ENCODE data around the gene YJU2. TPM values are rescaled to one million over a fixed set of nuclear protein-coding genes. Genes with fewer than 3 reads are reported as not detected.

YJU2 gene
- 21.1 TPM for polyA plus RNA-seq (2013)

- peak; percentile 100 for DNase-seq
- Histone ChIP-seq H3K4me1 (ENCODE audit: control extremely low read depth in 1 of 4, control insufficient read depth in 4 of 4, insufficient read depth in 4 of 4, low read length in 3 of 4) (peaks cover 6 to 15% (median 11%) of the 10 kb centered on the region in 4 experiments), H3K9me3 (ENCODE audit: control extremely low read depth in 1 of 5, control insufficient read depth in 4 of 5, insufficient read depth in 2 of 5, low read depth in 1 of 5, low read length in 4 of 5) (peaks cover 0 to 1% (median 0%) of the 10 kb centered on the region in 5 experiments), H3K36me3 (ENCODE audit: control insufficient read depth in 4 of 4, insufficient read depth in 4 of 4, low read length in 3 of 4) (peaks cover 2 to 32% (median 28%) of the 10 kb centered on the region in 4 experiments), H3K4me3 (ENCODE audit: control insufficient read depth in 1 of 7, extremely low read depth in 1 of 7, insufficient read depth in 4 of 7, low read depth in 2 of 7, low read length in 6 of 7) (peak within 1 kb of the TSS; percentile 90 to 100 (median 95)), H3K27ac (ENCODE audit: insufficient read depth in 1 of 2, low read depth in 1 of 2, low read length in 2 of 2, poor library complexity in 1 of 2, severe bottlenecking in 2 of 2) (peak within 1 kb of the TSS; percentile 99), H3K27me3 (replicated peaks in 2 of 5; ENCODE audit: control insufficient read depth in 4 of 5, insufficient read depth in 5 of 5, low read length in 4 of 5) (no peaks in the 10 kb centered on the region)
- CTCF ChIA-PET: interaction anchor here (0.7 to 1.2 kb wide), 6 partner anchors 14 to 105 kb away, joined by 3 to 7 read pairs (median 3); no protein-coding TSS in a partner anchor
- POLR2A ChIA-PET: interaction anchor here (0.6 to 1.2 kb wide), 5 partner anchors 16 to 413 kb away, joined by 3 to 6 read pairs (median 3); no protein-coding TSS in a partner anchor
- WGBS (ENCODE audit: insufficient coverage): 0% methylated on average over 22 of the region's 45 CpGs
These were observed at the start of gene YJU2 for GRCh38 chr19:4246767-4247593. Gene YJU2, plus strand, starts transcription at chr19:4247080. Its CDS starts 67 bp downstream, at chr19:4247147.

GRCh38 chr19:4197228-4197624 is 49.7 kb upstream of the YJU2 start:
- Histone ChIP-seq H3K4me3 (ENCODE audit: control insufficient read depth in 1 of 7, extremely low read depth in 1 of 7, insufficient read depth in 4 of 7, low read depth in 2 of 7, low read length in 6 of 7) (no peak overlapping the region), H3K27me3 (replicated peaks in 2 of 5; ENCODE audit: control insufficient read depth in 4 of 5, insufficient read depth in 5 of 5, low read length in 4 of 5) (peaks cover 4 to 57% (median 15%) of the 10 kb centered on the region in 5 experiments), H3K36me3 (ENCODE audit: control insufficient read depth in 4 of 4, insufficient read depth in 4 of 4, low read length in 3 of 4) (no peaks in the 10 kb centered on the region), H3K4me1 (ENCODE audit: control extremely low read depth in 1 of 4, control insufficient read depth in 4 of 4, insufficient read depth in 4 of 4, low read length in 3 of 4) (peaks cover 0 to 3% (median 0%) of the 10 kb centered on the region in 4 experiments), H3K9me3 (ENCODE audit: control extremely low read depth in 1 of 5, control insufficient read depth in 4 of 5, insufficient read depth in 2 of 5, low read depth in 1 of 5, low read length in 4 of 5) (peaks cover 0 to 3% (median 0%) of the 10 kb centered on the region in 5 experiments), H3K27ac (ENCODE audit: insufficient read depth in 1 of 2, low read depth in 1 of 2, low read length in 2 of 2, poor library complexity in 1 of 2, severe bottlenecking in 2 of 2) (no peak overlapping the region)
- CTCF ChIA-PET: interaction anchor here (1.7 kb wide), 1 partner anchor 10 kb away, joined by 6 read pairs; no protein-coding TSS in a partner anchor
- POLR2A ChIA-PET: no interaction called here
- WGBS (ENCODE audit: insufficient coverage): 84% methylated on average over 5 of the region's 5 CpGs
- DNase-seq: no peak

GRCh38 chr19:4197625-4198466 is 49.0 kb upstream of the YJU2 start:
- peak in 2 of 3 donors; percentile 48 to 79 for DNase-seq
- ChIA-PET CTCF (interaction anchor here (1.7 kb wide), 1 partner anchor 10 kb away, joined by 6 read pairs; no protein-coding TSS in a partner anchor), POLR2A (no interaction called here)
- Histone ChIP-seq H3K27me3 (replicated peaks in 2 of 5; ENCODE audit: control insufficient read depth in 4 of 5, insufficient read depth in 5 of 5, low read length in 4 of 5) (peaks cover 4 to 57% (median 15%) of the 10 kb centered on the region in 5 experiments), H3K27ac (ENCODE audit: insufficient read depth in 1 of 2, low read depth in 1 of 2, low read length in 2 of 2, poor library complexity in 1 of 2, severe bottlenecking in 2 of 2) (no peak overlapping the region), H3K4me3 (ENCODE audit: control insufficient read depth in 1 of 7, extremely low read depth in 1 of 7, insufficient read depth in 4 of 7, low read depth in 2 of 7, low read length in 6 of 7) (no peak overlapping the region), H3K4me1 (ENCODE audit: control extremely low read depth in 1 of 4, control insufficient read depth in 4 of 4, insufficient read depth in 4 of 4, low read length in 3 of 4) (peaks cover 0 to 3% (median 0%) of the 10 kb centered on the region in 4 experiments), H3K9me3 (ENCODE audit: control extremely low read depth in 1 of 5, control insufficient read depth in 4 of 5, insufficient read depth in 2 of 5, low read depth in 1 of 5, low read length in 4 of 5) (peaks cover 0 to 3% (median 0%) of the 10 kb centered on the region in 5 experiments), H3K36me3 (ENCODE audit: control insufficient read depth in 4 of 4, insufficient read depth in 4 of 4, low read length in 3 of 4) (no peaks in the 10 kb centered on the region)
- WGBS (ENCODE audit: insufficient coverage): 31% methylated on average over 35 of the region's 70 CpGs

GRCh38 chr19:4198467-4199126 is 48.3 kb upstream of the YJU2 start:
- H3K27me3 ChIP-seq (replicated peaks in 2 of 5; ENCODE audit: control insufficient read depth in 4 of 5, insufficient read depth in 5 of 5, low read length in 4 of 5): peaks cover 4 to 57% (median 15%) of the 10 kb centered on the region in 5 experiments

GRCh38 chr19:4199699-4200293 is 47.1 kb upstream of the YJU2 start:
- H3K9me3 ChIP-seq (ENCODE audit: control extremely low read depth in 1 of 5, control insufficient read depth in 4 of 5, insufficient read depth in 2 of 5, low read depth in 1 of 5, low read length in 4 of 5): peaks cover 0 to 3% (median 0%) of the 10 kb centered on the region in 5 experiments
- CTCF ChIA-PET: interaction anchor here (1.4 to 2.4 kb wide), 3 partner anchors 13 to 214 kb away, joined by 5 to 9 read pairs (median 5); partner anchors contain the start of gene EEF2
- peaks cover 4 to 50% (median 13%) of the 10 kb centered on the region in 5 experiments for H3K27me3 ChIP-seq (replicated peaks in 2 of 5; ENCODE audit: control insufficient read depth in 4 of 5, insufficient read depth in 5 of 5, low read length in 4 of 5)
- no peak for DNase-seq
- H3K36me3 ChIP-seq (ENCODE audit: control insufficient read depth in 4 of 4, insufficient read depth in 4 of 4, low read length in 3 of 4): no peaks in the 10 kb centered on the region
- 84% methylated on average over 32 of the region's 33 CpGs for WGBS (ENCODE audit: insufficient coverage)
- POLR2A ChIA-PET: no interaction called here
- H3K4me1 ChIP-seq (ENCODE audit: control extremely low read depth in 1 of 4, control insufficient read depth in 4 of 4, insufficient read depth in 4 of 4, low read length in 3 of 4): peaks cover 0 to 3% (median 3%) of the 10 kb centered on the region in 4 experiments
- H3K4me3 ChIP-seq (ENCODE audit: control insufficient read depth in 1 of 7, extremely low read depth in 1 of 7, insufficient read depth in 4 of 7, low read depth in 2 of 7, low read length in 6 of 7): no peak overlapping the region
- no peak overlapping the region for H3K27ac ChIP-seq (ENCODE audit: insufficient read depth in 1 of 2, low read depth in 1 of 2, low read length in 2 of 2, poor library complexity in 1 of 2, severe bottlenecking in 2 of 2)

More at GRCh38 chr19:4198467-4199126, 48.3 kb upstream of the YJU2 start:
- H3K4me1 ChIP-seq (ENCODE audit: control extremely low read depth in 1 of 4, control insufficient read depth in 4 of 4, insufficient read depth in 4 of 4, low read length in 3 of 4): peaks cover 0 to 3% (median 0%) of the 10 kb centered on the region in 4 experiments
- H3K36me3 ChIP-seq (ENCODE audit: control insufficient read depth in 4 of 4, insufficient read depth in 4 of 4, low read length in 3 of 4): no peaks in the 10 kb centered on the region
- ChIA-PET POLR2A (no interaction called here), CTCF (no interaction called here)
- peaks cover 0 to 3% (median 0%) of the 10 kb centered on the region in 5 experiments for H3K9me3 ChIP-seq (ENCODE audit: control extremely low read depth in 1 of 5, control insufficient read depth in 4 of 5, insufficient read depth in 2 of 5, low read depth in 1 of 5, low read length in 4 of 5)
- 32% methylated on average over 6 of the region's 28 CpGs for WGBS (ENCODE audit: insufficient coverage)
- H3K27ac ChIP-seq (ENCODE audit: insufficient read depth in 1 of 2, low read depth in 1 of 2, low read length in 2 of 2, poor library complexity in 1 of 2, severe bottlenecking in 2 of 2): no peak overlapping the region
- DNase-seq: peak in 1 of 3 donors; percentile 39
- no peak overlapping the region for H3K4me3 ChIP-seq (ENCODE audit: control insufficient read depth in 1 of 7, extremely low read depth in 1 of 7, insufficient read depth in 4 of 7, low read depth in 2 of 7, low read length in 6 of 7)

DNA sequence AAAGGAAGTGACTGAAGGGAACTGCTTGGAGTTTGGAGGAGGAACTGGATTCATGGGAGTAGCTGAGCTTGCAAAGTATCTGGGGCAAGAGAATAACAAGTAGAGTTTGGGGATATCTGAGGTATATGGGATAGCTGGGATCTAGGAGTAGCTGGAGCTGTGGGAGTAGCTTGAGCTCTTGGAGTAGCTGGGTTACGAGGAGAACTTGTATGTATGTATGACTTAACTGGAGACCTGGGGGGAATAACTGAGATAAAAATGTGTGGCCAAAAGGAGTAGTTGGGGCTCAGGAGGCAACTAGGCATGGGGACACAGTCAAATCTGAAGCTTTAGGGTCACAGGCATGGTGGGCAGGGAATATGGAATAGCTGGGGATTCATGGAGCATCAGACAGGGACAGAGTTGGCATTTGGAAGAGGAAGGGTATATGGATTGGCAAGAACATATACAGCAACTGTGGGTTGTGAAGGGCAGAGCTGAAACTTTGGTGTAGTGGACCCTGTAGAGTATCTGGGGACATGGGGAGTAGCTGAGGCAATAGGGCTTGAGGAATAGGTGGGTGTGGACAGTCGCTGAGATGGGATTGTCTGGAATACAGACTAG is 45.8 kb upstream of the YJU2 start:
- CTCF ChIA-PET: interaction anchor here (1.0 to 2.9 kb wide), 14 partner anchors 8 to 273 kb away, joined by 3 to 16 read pairs (median 5); partner anchors contain the start of gene EEF2
- Histone ChIP-seq H3K27me3 (replicated peaks in 2 of 5; ENCODE audit: control insufficient read depth in 4 of 5, insufficient read depth in 5 of 5, low read length in 4 of 5) (peaks cover 4 to 46% (median 13%) of the 10 kb centered on the region in 5 experiments), H3K36me3 (ENCODE audit: control insufficient read depth in 4 of 4, insufficient read depth in 4 of 4, low read length in 3 of 4) (no peaks in the 10 kb centered on the region), H3K4me1 (ENCODE audit: control extremely low read depth in 1 of 4, control insufficient read depth in 4 of 4, insufficient read depth in 4 of 4, low read length in 3 of 4) (peaks cover 0 to 3% (median 3%) of the 10 kb centered on the region in 4 experiments), H3K9me3 (ENCODE audit: control extremely low read depth in 1 of 5, control insufficient read depth in 4 of 5, insufficient read depth in 2 of 5, low read depth in 1 of 5, low read length in 4 of 5) (peaks cover 0 to 3% (median 0%) of the 10 kb centered on the region in 5 experiments), H3K4me3 (ENCODE audit: control insufficient read depth in 1 of 7, extremely low read depth in 1 of 7, insufficient read depth in 4 of 7, low read depth in 2 of 7, low read length in 6 of 7) (no peak overlapping the region), H3K27ac (ENCODE audit: insufficient read depth in 1 of 2, low read depth in 1 of 2, low read length in 2 of 2, poor library complexity in 1 of 2, severe bottlenecking in 2 of 2) (no peak overlapping the region)
- WGBS (ENCODE audit: insufficient coverage): 94% methylated on average over 2 of the region's 2 CpGs
- DNase-seq: no peak
- POLR2A ChIA-PET: interaction anchor here (0.6 kb wide), 1 partner anchor 286 kb away, joined by 4 read pairs; no protein-coding TSS in a partner anchor

All from common myeloid progenitor, CD34-positive (primary cell).